ENCODE results near the gene CAPN7.

DNA sequence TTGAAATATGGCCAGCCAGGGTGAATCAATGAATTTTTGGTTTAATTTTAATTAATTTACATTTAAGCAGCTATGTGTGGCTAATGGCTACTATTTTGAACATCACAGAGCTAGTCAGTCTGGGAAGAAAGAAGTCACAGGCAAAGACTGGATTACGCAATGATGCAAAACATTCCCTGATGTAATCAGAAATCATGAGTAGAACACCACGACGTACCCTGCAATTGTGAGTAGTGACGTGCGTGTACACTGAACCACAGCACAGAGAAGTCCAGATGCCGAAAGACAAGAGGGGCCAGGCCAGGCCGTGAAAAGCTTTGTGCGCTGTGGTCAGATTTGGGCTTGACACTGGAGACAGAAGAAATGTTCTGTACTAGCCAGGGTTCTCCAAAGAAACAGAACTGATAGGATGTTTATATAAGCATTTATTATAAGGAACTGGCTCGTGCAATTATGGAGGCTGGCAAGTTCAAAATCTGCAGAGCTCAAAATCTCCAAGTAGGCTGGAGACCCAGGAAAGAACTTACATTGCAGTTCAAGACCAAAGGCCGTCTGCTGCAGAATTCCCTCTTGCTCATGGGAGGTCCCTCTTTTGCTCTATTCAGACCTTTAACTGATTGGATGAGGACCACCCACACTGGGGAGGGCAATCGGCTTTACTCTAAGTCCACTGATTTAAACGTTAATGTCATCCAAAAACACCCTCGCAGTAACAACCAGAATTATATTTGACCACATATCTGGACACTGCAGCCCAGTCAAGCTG lies 81.7 kb downstream of the CAPN7 start:
- TF ChIP-seq, protein P1, sequence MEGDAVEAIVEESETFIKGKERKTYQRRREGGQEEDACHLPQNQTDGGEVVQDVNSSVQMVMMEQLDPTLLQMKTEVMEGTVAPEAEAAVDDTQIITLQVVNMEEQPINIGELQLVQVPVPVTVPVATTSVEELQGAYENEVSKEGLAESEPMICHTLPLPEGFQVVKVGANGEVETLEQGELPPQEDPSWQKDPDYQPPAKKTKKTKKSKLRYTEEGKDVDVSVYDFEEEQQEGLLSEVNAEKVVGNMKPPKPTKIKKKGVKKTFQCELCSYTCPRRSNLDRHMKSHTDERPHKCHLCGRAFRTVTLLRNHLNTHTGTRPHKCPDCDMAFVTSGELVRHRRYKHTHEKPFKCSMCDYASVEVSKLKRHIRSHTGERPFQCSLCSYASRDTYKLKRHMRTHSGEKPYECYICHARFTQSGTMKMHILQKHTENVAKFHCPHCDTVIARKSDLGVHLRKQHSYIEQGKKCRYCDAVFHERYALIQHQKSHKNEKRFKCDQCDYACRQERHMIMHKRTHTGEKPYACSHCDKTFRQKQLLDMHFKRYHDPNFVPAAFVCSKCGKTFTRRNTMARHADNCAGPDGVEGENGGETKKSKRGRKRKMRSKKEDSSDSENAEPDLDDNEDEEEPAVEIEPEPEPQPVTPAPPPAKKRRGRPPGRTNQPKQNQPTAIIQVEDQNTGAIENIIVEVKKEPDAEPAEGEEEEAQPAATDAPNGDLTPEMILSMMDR (IDR thresholded peaks at IDR 0.05 in 8 of 11, conservative IDR thresholded peaks at IDR 0.05 in 3 of 11), result no peak
- peak in 2 of 3 donors; percentile 42 to 83 for TF ChIP-seq POLR2AphosphoS5 (IDR thresholded peaks at IDR 0.05)
